Right forelimb (tissue), 1 donor: ENCODE measurements around the gene RGR.

ENCODE experiments used
- DNase-seq: peaks from one replicate; pipeline ENCODE4 v3.0.0-alpha.2; 2018

RGR gene

GRCh38 chr10:84302223-84302622 lies 57.4 kb downstream of the RGR start:
- no peak for DNase-seq

DNA sequence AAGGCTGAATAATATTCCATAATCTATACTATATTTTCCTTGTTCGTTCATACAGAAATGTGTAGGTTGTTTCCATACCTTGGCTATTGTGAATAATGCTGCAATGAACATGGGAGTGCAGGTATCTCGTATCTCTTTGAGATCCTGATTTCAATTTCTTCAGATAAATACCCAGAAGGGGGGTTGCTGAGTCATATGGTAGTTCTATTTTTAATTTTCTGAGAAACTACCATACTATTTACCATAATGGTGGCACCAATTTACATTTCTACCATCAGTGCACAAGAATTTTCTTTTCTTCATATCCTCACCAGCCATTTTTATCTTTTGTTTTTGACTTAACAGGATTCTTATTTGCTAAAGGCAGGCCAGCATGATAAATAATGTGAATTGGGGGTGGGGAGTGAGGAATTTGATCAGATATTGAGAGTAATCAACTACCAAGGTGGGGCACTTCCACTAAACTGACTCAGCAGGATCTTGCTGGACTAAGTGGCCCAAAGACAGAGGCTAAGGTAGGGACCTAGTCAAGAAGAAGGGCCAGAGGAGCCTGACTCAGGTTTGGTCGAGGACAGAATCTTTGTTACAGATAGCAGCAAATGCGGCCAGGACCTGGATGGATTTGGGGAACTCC lies 62.0 kb downstream of the RGR start:
- no peak for DNase-seq

GRCh38 chr10:84308021-84308420 lies 63.2 kb downstream of the RGR start:
- DNase-seq: no peak

GRCh38 chr10:84308481-84309304 lies 63.8 kb downstream of the RGR start:
- no peak for DNase-seq
